HG03095 (cell line): ENCODE data around the gene LIMS1.
"Not testable (repeated sequence)": the region's sequence is repeated elsewhere in the genome, so short reads cannot be mapped to it uniquely, and the experiment has no call there.

Experiments used
- ATAC-seq: cut with Tn5 transposase; IDR thresholded peaks from one replicate; pipeline ENCODE4 v1.9.1; 2021; ENCODE audit warnings: moderate library complexity; ENCODE audit not compliant: unreplicated experiment

The LIMS1 gene

GRCh38 chr2:108548208-108549003 lies 14.1 kb downstream of the LIMS1 start:
- no peak for ATAC-seq

DNA sequence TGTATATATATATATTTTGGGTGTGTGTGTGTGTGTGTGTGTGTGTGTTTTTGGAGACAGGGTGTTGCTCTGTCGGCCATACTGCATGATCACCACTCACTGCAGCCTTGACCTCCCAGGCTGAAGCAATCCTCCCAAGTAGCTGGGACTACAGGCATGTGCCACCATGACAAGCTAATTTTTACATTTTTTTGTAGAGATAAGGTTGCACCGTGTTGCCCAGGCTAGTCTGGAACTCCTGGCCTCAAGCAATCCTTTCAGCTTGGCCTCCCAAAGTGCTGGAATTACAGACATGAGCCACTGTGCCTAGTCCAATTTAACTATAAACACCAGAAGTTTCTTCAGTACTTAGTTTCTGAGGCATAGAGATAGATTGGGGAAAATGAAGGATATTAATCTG lies 18.3 kb downstream of the LIMS1 start:
- no peak for ATAC-seq

DNA sequence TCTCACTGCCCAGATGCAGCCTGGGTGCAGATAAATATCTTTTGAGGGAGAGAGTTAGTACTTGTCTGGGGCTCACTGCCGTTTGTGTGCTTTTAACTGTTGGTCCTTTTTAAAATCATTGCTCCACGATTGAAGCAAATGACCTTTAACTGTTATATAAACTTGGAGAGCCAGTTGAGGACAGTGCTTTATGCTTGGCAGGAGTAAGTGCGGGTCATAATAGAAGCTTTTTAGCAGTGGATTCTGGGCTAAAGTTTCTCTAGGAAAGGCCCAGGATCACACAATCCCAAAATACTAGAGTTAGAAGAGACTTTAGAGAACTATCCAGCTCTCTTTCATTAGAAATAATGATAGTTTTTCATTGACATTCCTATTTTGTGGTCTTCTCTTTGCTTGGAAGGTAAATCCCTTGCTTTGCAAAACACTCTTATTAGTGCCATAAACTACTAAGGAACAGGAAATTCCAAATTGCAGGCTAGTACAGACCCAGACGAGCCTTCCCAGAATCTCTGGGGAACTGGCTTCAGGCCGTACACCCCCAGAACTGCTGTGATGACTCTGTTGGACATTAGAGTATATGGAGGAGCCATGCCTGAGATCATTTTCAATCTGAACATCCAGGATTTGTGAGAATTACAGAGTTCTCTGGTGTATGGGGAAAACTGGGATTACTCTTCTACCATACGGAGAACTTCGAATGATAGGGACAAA lies 19.1 kb downstream of the LIMS1 start:
- no peak for ATAC-seq

GRCh38 chr2:108554528-108554927 lies 20.3 kb downstream of the LIMS1 start:
- no peak for ATAC-seq

DNA sequence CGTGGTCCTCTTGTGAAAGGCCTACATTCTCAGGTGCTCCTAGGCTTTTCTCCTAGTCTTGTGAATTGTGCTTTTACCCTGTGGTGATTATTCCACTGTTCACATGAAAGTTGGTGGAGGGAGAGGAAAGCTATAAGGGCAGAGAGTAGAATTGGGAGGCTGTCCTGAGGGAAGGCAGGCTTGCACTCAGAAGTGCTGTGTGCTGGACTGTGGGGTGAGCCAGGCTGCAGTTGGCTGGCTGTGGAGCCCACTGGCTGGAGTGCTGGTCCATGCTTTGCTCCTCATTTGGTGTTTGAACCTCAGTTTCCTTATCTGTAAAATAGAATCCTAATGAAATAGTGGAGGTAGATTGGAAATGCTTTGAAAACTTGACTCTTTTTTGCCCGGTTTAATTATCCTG lies 21.3 kb downstream of the LIMS1 start:
- ATAC-seq = no peak

DNA sequence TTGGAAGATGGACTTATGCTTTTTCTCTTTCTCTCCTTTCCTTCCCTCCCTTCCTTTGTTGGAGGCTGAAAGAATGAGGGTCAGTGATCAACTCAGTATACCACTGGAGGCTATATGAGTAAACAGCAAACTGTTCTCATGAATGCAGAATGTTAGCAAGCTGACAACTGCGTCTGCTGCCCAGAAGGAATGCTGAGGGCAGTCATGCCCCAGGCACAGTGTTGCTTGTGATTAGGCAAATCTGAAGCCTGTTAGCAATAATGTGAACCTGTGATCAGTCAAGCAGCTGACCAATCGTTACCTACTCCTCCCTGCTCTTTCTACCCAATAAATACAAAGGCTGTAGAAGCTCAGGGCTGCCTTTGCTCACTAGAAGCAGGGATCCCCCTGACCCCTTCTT lies 22.3 kb downstream of the LIMS1 start:
- ATAC-seq = not testable (repeated sequence)

DNA sequence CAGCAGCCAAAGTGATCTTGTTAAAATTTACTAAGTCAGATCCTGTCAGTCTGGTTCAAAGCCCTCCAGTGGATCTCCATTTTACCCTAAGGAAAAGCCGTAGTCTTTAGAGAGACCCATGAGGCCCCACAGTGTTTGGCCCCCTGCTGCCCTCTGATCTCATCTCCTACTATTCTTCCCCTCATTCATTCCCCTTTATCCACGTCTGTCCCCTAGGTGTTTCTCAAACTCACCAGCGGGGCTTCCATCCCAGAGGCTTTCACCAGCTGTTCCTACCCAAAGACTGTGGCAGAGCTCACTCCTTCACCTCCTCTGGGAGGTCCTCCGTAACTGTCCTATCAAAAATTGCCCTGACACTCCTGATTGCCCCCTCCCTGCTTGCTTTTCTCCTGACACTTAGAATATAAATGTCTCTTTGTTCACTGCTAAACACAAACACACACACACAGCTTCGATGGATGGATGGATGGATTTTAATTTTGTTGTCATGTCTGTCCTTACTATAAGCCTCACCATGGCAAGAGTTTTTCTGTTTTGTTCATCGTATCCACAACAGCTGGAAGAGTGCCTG lies 26.1 kb downstream of the LIMS1 start:
- no peak for ATAC-seq

- no peak for ATAC-seq
These were observed 26.7 kb downstream of the LIMS1 start for GRCh38 chr2:108560895-108561530.

DNA sequence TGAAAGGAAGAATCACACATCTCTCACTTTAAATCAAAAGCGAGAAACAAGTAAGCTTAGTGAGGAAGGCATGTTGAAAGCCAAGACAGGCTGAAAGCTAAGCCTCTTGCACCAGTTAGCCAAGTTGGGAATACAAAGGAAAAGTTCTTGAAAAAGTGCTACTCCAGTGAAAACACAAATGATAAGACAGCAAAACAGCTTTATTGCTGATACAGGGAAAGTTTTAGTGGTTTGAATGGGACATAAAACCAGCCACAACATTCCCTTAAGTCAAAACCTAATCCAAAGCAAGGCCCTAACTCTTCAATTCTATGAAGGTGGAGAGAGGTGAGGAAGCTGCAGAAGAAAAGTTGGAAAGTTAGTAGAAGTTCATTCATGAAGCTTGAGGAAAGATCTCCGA lies 28.0 kb downstream of the LIMS1 start:
- ATAC-seq = no peak

GRCh38 chr2:108564510-108564909 lies 30.2 kb downstream of the LIMS1 start:
- no peak for ATAC-seq

GRCh38 chr2:108565778-108566375 lies 31.6 kb downstream of the LIMS1 start:
- ATAC-seq = peak; percentile 66

DNA sequence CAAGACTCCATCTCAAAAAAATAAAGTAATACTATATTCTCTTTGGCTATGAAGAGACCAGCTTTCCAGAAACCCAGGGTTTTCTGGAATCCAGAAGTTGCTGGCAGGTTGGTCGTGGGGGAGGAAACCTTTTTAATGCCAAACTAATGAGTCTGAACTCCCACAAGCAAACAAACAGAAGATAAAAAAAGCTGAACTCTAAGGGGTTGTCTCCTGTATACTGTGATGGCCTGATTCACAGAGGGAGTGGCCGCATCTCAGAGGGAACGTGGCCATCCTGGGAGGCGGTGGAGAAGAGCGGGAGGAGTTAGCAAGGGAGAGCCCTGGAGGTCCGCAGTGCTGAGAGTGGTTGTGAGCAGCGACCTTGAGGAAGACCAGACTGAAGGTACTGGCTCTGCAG lies 36.1 kb downstream of the LIMS1 start:
- no peak for ATAC-seq

GRCh38 chr2:108571286-108571685 lies 37.0 kb downstream of the LIMS1 start:
- no peak for ATAC-seq

- ATAC-seq = no peak
These were observed 38.8 kb downstream of the LIMS1 start for GRCh38 chr2:108573061-108573460.

DNA sequence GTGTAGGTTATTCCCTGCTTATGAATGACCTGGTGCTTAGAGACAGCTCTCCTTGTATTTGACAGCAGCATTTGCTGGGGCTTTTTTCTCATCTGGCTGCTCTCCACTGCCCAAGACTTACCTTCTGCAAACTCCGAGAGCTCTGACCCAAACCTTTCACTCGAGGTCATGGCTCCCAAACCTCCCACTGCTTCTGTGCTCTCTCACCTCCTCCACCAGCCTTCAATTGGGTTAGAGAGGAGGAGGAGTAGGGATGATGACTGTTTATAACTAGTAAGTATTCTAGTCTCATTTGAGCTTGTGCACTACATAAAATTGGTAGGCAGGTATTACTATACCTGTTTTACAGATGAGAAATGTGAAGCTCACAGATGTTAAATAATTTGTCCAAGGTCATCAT lies 40.1 kb downstream of the LIMS1 start:
- no peak for ATAC-seq

DNA sequence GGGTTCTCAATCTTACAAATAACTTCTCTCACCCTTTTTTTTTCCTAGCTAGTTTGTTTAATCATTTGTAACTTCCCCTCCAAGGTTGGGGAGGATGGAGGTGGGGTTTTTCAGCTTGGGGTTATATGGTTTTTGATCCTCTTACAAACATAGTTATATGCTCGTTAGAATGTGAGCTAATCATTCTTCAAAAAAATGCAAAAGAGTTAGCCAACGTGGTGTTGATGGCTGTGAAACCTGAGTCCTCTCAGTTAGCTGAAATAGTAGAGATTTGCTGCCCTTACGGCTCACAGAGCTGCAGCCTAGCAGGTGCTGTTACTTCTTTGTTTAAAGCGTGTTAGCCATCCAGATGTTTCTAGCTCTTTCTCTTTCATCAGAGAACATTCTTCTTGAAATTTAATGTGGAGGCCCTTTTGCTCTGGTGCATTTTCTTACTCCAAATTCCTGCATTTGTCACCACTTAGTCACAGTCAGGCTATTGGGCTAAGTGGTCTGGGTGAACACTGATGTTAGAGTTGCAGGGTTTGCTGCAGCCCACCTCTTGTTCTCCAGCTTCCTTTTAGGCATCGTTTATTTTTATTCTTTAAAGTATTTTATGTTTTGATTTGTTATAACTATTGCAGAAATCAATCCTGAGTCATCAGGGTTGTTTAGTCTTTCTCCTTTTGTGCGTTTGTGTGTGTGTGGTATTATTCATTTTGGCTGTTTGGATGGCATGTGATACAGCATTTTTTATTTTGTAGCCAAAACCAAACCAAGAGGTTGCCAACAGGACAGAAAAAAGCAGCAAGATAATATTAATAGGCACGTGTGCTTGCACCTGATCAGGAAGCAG lies 41.1 kb downstream of the LIMS1 start:
- ATAC-seq = peak; percentile 89

GRCh38 chr2:108577099-108577498 lies 42.8 kb downstream of the LIMS1 start:
- no peak for ATAC-seq

- ATAC-seq = no peak
These were observed 45.4 kb downstream of the LIMS1 start for GRCh38 chr2:108579623-108580022.

GRCh38 chr2:108580050-108580449 lies 45.8 kb downstream of the LIMS1 start:
- no peak for ATAC-seq

DNA sequence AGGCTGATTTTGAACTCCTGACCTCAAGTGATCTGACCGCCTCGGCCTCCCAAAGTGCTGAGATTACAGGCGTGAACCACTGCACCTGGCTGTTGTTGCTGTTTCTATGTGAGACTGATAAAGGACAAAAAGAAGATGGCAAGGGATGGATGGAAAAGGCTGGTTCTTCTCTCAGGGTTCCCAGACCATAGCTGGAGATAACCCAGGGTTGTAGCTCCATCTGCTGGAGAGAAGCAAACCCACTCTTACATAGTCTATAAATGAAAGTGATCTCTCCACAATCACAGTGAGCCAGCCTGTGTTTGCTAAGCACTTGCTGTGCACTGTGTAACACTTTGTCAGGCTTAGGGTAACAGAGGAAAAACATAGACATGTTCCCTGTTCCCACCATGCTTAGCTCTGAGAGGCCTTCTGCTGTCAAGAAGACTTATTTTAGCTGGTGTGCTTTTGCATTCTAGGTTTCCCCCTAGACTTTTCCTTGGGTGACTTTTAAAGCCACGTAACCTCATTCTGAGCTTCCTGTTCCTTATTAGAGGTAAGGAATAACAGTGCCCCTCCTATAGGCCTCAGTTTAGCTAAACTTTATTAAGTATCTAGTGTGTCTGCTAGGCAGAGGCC lies 49.7 kb downstream of the LIMS1 start:
- peak; percentile 68 for ATAC-seq
